ENCODE measurements around the gene STRADA.

STRADA gene

DNA sequence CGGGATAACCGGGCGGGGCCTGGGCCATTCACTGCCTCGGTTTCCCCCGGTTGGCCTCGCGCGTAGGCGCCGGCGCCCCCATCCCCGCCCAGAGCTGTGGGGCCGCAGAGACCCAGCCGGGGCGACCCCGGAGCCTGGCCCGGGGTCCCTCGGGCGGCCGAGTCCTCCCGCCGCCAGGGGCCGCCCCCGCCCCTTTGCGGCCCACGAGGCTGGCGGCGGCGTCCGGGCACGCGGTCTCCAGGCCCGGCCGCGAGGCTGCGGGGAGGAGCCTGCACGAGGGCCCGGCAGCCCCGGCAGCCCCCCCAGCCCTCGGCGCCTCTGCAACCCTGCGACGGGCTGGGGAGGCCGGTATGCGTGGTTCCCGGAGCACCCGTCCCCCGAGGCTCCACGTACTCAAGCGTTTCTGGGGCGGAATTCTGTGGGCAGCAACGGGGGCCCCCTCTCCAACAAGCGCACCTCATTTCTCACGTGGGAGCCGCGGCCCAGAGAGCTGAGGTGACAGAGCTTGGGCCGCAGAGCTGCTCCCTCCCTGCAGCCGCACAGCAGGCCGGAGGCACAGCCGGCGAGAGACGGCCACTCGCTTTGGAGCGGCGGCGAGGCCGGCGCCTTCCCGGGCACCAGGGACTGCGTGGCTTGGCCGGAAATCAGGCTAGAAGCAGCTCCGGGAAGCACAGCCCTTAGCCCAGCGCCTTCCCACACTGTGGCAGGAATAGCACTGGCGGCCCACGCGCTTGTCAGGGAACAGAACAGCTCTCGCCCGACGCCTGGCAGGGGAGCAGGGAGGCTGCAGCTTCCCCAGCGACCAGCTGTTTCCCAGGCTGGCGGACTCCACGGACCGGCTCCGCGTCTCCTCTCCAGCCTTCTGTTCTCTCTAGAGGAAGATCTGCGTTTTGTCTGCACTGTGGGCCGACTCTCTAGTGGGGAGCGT, 40.8 kb downstream of the STRADA start:
- DNase-seq = peak; percentile 43

DNA sequence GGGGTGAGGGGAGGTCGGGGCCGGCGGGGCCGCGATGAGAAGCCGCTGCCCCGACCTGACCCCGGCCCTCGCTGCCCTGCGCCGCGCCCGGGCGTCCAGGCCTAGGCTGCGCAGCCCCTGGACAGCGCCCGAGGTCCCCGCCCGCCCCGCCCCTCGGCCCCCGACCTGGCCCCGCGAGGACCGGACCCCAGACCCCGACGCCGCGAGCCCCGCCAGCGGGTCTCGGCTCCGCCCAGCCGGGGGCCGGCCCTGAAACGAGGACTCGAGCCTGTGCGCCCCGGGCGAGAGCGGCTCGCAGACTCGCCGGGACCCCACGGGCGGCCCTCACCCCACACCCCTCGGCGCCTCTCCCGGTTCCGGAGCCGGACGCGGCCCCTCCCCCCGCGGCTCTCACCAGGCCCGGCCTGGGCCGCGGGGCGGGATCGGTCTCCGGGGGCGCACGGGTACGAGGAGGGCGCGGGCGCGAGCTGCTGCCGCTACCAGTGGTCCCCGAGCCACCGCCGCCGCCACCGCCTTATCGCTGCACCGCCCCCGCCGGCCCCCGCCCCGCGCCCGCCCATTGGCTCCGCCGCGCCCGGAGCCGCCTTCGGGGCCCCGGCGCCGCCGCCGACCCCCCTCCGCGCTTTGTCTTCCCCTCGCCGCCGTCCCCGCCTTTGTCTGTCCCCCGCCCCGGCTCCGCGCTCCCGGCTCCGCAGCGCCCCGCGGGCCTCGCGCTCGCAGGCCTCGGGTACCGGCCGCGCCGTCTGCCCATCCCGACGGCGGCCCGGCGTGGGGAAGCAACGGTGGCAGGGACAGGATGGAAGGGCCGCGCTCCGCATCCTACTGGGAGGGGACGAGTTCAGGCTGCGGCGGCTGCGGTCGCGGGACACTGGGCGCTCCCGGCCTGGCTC, 41.7 kb downstream of the STRADA start, which contains the start of gene LIMD2:
TSS of gene LIMD2 (minus strand) at position 488 of the 890 bp plus-strand sequence. CDS start 827 bp downstream, outside the sequence.
- peak; percentile 66 for DNase-seq

- DNase-seq = no peak
Observed at GRCh38 chr17:63698886-63699637, 42.5 kb downstream of the STRADA start.

DNA sequence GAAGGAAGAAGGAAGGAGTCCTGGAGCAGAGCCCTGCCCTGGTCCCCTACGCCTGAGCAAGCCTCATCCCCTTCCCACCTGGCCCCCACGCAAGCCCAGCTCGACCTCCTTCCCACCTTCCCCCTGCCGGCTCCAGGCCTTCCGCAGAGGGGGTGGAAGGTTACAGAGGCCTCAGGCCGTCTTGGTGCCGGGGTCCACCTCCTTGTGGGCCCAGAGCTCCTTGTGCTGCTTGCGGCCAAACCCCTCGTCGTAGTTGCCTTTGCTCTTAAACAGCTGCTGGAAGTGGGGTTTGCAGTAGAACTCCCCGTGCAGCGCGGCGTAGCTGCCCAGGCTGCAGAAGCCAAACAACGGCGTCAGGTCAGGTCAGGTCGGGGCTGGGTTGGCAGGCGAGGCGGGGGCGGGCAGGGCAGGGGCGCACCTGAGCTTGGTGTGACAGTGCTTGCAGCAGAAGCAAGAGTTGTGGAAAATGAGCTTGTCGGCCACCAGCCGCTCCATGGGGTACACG, 43.2 kb downstream of the STRADA start:
- no peak for DNase-seq

DNA sequence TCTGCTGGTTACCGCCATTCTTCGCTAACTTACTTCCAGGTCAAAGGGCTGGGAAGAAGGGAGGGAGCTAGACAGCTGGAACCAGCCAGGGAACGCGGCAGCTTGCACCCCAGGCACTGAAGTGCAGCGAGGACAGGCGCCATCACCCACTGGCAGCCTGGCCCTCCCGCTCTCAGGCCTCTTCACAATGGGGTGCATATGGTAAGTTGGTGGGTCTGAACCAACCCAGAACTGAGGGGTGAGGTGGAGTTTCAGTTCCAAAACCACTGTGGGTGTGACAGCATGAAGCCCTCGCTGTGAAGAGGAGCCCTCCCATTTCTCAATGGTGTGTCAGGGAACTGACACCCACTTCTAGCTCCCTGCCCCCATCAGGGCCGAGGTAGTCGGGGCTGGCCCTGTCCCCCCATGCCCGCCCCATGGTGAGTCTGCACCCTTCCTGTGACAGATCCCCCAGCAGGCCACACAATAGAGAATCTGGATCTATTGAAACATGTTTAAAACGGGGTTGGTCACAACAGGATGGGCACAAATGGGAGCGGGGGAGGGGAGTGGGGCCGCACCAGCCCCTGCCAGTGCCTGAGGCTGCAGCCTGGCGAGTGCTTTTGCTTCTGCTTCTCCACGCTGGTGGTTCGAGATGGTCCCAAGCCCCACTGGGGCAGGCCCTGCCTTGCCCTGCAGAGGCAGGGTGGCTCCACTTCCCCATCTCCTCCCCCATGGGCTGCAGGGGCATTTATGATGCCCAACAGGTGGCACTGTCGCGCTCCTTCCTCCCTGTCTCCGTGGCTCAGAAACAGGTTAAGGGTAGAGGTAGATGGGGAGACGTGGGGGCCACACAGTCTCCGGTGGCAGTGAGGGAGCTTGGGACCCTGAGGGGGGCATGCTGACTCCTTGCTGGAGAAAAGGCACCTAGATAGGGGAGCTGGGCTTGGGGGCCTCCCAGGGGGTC, 44.0 kb downstream of the STRADA start:
- DNase-seq = no peak

DNA sequence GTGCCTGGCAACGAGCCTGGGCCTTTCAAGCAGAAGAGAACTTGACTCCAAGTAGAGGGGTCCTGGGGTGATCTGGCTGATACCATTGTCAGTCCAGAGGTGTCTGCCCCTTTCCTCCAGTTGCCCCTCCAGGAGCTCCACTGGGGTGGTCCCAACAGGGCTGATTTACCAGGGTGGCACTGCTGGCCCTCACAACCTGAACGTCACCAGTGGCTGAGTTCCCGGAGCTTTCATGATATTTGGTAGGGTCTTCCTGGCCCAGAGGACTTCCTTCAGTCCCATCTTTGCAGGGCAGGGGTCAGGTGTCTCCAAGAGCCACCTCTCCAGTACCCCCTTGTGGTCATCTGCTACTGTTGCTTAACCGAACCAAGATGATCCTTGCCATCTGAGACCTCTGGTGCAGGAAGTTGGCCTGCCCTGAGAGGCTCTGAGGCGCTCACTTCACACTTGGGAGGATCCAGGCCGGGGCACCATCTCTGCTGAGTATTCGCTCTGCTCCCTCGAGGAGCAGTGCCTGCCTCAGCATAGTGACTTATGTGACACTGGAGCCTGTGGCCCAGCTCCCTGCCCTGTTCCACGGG, 45.1 kb downstream of the STRADA start:
- DNase-seq = no peak

DNA sequence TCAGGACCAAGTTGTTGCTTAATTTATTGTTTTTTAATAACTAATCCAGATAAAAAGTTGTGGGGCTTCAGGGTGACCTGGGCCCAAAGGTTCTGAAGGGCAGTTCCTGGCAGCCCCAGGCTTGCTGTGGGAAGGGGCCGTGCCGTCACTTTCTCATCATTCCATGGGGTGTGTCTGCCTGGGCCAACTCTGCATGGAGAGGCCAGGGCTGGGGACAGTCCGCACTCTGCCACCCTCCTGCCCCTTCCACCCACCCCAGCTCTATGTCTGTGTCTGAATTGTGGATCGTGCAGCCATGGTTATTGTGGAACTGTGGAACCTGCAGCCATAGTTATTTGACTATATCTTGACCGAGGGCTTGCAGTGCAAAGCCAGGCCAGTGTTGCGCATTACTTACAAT, 45.7 kb downstream of the STRADA start:
- DNase-seq = no peak

- DNase-seq = no peak
Observed at GRCh38 chr17:63694950-63695773, 46.4 kb downstream of the STRADA start.

DNA sequence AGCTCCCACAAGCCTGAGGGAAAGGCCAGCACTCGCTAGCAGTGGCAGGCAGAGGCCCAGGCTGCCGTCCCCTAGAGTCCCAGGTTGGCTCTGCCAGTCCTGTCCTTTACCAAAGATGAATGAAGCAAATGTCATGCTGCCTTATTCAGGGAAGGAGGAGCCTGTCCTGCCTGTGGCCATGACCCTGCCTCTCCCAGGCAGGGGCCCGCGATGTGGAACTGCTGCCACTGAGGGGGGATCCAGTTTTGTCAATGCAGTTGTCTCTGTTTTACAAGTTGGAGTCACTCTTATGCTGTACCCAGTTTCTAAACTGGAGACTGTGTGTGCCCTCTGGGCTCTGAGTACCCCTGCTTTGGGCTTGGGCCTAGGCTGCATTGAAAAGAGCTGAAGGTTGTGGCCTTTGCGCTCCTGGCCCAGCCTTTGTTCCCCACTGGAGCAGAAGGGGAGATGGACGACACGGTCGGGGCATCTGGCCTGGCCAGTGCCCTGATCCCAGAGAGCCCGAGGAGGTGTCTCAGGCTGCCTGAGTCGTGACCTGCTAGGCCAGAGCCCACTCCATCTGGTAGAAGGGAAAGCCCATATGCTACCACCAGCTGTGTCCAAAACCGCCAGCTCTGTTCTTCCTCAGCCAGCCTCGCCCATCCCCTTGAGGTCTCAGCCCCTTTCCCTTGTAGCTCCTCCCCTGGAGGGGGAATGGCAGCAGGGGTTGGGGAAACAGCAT, 47.2 kb downstream of the STRADA start:
- DNase-seq = no peak

DNA sequence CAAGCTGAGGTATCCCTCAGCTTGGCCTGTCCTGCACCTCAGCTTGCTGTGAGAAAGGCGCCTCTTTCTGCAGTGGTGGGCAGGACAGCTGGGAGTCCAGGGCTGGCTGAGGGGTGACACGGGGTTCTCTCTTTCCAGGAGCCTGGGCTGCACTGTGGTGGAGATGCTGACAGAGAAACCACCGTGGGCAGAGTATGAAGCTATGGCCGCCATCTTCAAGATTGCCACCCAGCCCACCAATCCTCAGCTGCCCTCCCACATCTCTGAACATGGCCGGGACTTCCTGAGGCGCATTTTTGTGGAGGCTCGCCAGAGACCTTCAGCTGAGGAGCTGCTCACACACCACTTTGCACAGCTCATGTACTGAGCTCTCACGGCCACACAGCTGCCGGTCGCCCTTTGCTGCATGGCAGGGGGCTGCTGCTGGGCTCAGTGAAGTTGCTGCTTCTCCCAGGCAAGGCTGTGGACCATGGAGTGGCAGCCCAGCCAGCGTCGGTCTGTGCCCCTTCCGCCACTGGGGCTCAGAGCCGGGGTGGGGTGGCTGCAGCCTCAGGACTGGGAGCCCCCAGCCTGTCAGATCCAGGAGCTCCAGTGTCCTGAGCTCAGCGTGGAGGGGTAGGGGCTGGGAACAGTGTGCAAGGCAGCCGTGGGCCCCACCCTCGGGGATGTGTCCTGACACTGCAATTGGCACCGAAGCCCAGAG, 48.0 kb downstream of the STRADA start:
- DNase-seq = no peak

GRCh38 chr17:63692195-63692816, 49.3 kb downstream of the STRADA start:
- no peak for DNase-seq

DNA sequence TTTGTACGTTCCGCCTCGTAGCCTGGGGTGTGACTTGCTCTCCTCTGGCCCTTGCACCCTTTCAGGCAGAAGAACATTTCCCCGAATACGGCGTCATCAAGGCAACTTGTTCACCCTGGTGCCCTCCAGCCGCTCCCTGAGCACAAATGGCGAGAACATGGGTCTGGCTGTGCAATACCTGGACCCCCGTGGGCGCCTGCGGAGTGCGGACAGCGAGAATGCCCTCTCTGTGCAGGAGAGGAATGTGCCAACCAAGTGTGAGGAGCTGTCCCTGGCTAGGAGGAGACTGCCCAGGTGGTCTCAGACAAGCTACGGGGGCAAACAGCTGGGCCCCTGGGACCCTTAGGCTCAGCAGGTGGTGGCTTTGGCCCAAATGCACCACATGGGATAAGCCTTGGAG, 52.1 kb downstream of the STRADA start:
- no peak for DNase-seq

- DNase-seq = no peak
Observed at GRCh38 chr17:63688396-63689020, 53.1 kb downstream of the STRADA start.

DNA sequence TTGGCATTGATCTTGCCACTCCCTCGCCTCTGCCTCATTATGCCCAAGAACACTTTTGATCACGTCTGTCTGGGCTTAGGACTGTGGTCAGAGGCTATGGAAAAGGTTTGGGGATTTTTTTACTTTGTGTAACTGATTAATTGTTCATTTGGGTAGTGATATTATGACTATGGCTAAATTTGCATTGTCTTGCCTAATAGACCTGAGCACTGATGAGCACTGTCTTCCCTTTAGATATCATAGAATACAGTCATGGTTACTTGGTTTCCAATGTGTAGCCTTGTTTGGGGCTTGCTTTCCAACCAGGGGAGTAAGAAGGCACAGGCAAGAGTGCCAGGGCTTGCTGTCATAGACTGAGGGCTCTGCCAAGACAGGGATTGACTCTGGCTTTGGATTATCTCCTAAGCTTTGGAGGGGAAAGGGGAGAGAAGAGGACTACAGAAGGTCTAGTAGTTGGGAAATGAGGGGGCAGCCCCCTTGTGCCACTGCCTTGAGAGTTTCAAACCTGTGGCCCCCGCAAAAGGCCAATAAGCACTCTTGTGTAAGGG, 55.4 kb downstream of the STRADA start:
- DNase-seq = no peak

DNA sequence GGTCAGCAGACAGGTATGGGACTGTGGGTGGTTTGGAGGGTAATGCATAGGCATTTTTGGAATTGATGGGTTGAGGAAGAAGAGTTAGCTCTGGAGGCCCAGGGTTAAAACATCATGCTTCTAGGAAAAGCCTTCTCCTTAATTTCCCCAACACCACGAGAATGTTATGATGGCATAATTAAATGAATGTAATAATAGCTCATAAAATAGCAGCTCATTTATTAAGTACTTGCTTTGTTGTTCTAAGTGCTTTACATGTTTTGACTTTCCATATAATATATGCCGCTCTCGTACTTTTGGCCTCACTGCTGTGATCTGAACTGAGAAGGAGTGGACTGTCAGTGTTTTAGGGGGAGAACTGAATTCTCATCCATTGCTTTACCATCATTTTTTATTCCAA, 56.0 kb downstream of the STRADA start:
- DNase-seq = no peak

DNA sequence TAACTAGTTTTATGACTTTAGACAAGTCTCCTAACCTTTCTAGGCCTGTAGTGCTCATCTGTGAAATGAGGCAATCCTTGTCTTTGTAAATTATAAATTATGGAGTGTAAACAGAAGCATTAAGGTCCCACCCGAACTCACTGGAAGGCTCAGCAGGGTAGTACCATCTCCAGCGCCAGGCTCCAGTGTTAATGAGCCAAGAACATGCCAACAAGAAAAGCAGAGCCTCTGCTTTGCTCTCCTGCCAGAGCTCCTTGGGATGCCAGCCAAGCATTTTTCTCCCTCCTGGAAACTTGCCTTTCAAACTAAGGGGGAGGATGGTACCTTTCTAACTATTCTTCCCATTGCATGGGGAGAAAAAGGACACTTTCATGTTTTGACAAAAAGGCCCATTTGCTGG, 56.6 kb downstream of the STRADA start:
- no peak for DNase-seq

DNA sequence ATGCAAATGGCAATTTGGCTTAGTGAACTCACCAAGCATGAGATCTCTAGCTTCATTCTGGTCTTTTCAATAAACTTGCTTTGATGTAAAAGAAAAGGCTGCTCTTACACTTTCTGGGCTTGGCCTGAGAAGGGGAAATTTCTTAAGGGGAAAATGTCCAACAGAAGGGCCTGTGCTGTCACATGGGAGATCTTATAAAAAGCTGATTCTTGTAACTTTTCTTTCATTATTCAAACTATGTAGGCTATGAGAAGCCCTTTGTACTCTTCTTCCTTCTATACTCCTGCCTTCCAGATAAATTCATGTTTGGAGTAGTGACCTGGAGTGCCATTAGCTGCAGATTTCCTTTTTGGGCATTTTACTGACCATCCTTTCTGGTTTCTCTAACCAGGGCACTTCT, 58.6 kb downstream of the STRADA start:
- no peak for DNase-seq

- no peak for DNase-seq
Observed at GRCh38 chr17:63682441-63682840, 59.2 kb downstream of the STRADA start.
